Measurements from ENCODE around the gene SLC25A13.

DNA sequence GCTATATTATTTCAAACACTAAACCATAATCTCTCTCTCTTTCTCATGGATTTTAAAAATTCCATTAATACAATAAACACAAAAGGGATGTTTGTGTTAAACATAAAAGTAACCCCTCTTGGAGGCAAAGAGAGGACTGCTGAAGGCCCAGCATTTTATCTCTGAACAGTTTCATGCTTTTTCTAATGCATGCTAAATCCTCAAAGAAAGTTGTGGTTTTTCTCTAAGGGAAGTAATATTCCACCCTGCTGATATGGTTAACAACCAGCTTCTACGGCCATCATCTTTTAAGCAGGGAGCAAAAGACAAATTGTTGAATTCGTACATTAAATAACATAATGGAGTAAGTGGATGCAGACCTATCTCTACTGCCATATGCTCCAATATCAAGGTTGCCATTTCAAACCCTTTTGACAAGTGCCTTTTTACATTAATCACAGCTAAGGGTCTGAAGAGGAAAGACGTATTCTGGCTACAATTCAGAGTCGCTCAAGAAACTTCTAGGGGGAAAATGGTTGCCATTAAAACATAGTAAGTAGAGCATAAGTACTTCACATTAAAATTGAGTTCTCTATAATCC is 103.1 kb downstream of the SLC25A13 start:
- TF ChIP-seq, protein P1, sequence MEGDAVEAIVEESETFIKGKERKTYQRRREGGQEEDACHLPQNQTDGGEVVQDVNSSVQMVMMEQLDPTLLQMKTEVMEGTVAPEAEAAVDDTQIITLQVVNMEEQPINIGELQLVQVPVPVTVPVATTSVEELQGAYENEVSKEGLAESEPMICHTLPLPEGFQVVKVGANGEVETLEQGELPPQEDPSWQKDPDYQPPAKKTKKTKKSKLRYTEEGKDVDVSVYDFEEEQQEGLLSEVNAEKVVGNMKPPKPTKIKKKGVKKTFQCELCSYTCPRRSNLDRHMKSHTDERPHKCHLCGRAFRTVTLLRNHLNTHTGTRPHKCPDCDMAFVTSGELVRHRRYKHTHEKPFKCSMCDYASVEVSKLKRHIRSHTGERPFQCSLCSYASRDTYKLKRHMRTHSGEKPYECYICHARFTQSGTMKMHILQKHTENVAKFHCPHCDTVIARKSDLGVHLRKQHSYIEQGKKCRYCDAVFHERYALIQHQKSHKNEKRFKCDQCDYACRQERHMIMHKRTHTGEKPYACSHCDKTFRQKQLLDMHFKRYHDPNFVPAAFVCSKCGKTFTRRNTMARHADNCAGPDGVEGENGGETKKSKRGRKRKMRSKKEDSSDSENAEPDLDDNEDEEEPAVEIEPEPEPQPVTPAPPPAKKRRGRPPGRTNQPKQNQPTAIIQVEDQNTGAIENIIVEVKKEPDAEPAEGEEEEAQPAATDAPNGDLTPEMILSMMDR (IDR thresholded peaks at IDR 0.05; ENCODE audit: low read length): no peak
- TF ChIP-seq EZH2 (optimal IDR thresholded peaks at IDR 0.05; ENCODE audit: low read depth, low read length) (no peak), EZH2phosphoT487 (IDR thresholded peaks at IDR 0.05; ENCODE audit: low read length) (no peak)

Data from MM.1S (cell line).